Ascending aorta (tissue), 2 donors: ENCODE measurements around the gene CHST14. TPM values are rescaled to one million over a fixed set of nuclear protein-coding genes. Genes with fewer than 3 reads are reported as not detected.

ENCODE experiments used
- DNase-seq, 2 donors: peaks; one replicate each; pipeline ENCODE4 v3.0.0-alpha.2; 2019; ENCODE audit warnings: low spot score in 2 of 2
- H3K27ac ChIP-seq, 2 donors: fragments of 200-600 bp; sonication (generic); one replicate each; pipeline ENCODE4 v1.5.1; 2016 to 2017; ENCODE audit warnings: mild to moderate bottlenecking in 1 of 2
- H3K27me3 ChIP-seq: fragments of 200-600 bp; sonication (generic); one replicate; pipeline ENCODE4 v1.5.1; 2017
- H3K36me3 ChIP-seq, 2 donors: fragments of 200-600 bp; sonication (generic); one replicate each; pipeline ENCODE4 v1.5.1; 2016
- H3K4me1 ChIP-seq, 2 donors: fragments of 200-600 bp; sonication (generic); one replicate each; pipeline ENCODE4 v1.5.1; 2016 to 2017; ENCODE audit warnings: mild to moderate bottlenecking in 1 of 2
- H3K4me3 ChIP-seq, 2 donors: fragments of 200-600 bp; sonication (generic); one replicate each; pipeline ENCODE4 v1.5.1; 2016 to 2017; ENCODE audit warnings: mild to moderate bottlenecking in 1 of 2
- H3K9me3 ChIP-seq, 2 donors: fragments of 200-600 bp; sonication (generic); one replicate each; pipeline ENCODE4 v1.5.1; 2016
- CTCF ChIP-seq, 3 experiments: fragments of 200-600 bp in 2 of 3; fragments of 450-650 bp in 1 of 3; sonication (generic) in 2 of 3; IDR thresholded peaks; one replicate each; pipeline ENCODE4 v1.5.1; 2016 to 2019; ENCODE audit warnings: antibody characterized with exemption in 3 of 3, mild to moderate bottlenecking in 1 of 3, moderate library complexity in 1 of 3
- intact Hi-C: fragments of 100-400 bp; cut with DNase I; formaldehyde crosslinking; loops from one replicate; pipeline ENCODE4 v1.15.1; 2023
- total RNA-seq: library from RNA; depleted of rRNA; stranded (reverse); fragments of >200 nt; gene quantifications from one replicate; pipeline ENCODE4 v1.1.0, GENCODE V29; 2016

CHST14 gene
- total RNA-seq, 1 donor from 2014 or later, result 22.0 TPM

DNA sequence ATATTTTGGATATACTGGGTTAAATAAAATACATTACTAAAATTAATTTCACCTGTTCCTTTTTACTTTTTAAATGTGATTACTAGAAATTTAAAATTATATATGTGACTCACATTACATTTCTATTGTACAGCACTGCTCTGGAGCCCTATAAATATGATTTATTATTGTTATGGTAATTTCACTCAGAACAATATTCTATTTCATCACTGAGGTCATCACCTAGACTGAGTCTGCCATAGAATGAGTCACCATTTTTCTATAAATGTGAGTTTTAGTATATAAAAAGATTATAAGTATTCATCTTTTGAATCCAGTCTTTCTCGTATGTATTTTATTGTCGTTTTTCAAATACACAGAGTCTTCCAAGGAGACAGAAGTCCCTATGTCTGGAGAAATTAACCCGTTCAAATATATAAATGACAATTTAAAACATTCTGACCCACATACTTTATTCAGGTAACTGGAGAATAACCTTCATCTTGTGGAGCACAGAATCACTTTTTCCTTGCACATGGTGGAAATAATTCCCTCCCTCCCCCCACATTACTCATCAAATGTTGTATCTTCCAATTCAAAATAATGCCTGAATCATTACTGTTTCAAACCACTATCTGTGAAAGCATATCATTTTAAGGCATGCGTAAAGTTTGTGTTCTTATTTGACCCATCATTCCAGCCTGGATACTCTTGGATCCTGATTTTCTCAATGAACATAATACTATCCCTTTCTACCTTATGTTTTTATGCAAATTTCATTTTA lies 30.0 kb downstream of the CHST14 start:
- Histone ChIP-seq H3K27ac (no peak overlapping the region), H3K4me1 (no peaks in the 10 kb centered on the region), H3K27me3 (no peaks in the 10 kb centered on the region), H3K4me3 (no peak overlapping the region), H3K9me3 (no peaks in the 10 kb centered on the region), H3K36me3 (no peaks in the 10 kb centered on the region)
- intact Hi-C loops, result no loop called here
- DNase-seq, result no peak
- TF ChIP-seq CTCF (IDR thresholded peaks at IDR 0.05), result no peak

DNA sequence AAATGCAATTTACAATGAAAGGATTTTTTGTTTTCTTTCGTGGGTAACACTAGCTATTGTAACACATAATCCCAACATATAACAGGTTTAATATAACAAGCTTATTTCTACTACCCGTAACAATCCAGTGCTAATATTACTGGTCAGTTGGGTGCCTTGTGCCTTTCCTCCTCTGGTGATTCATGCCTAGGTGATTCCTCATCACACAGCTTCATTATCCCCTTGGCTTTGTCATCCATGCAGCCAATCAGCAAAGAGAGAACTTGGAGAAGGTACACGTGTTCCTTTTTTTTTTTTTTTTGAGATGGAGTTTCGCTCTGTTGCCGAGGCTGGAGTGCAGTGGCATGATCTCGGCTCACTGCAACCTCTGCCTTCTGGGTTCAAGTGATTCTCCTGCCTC lies 30.7 kb downstream of the CHST14 start:
- no peak for DNase-seq
- H3K9me3 ChIP-seq, result no peaks in the 10 kb centered on the region
- peaks cover 0 to under 1% of the 10 kb centered on the region in 2 donors for H3K4me1 ChIP-seq
- intact Hi-C loops, result no loop called here
- H3K27ac ChIP-seq, result no peak overlapping the region
- no peak overlapping the region for H3K4me3 ChIP-seq
- no peak for TF ChIP-seq CTCF (IDR thresholded peaks at IDR 0.05)
- no peaks in the 10 kb centered on the region for H3K27me3 ChIP-seq
- H3K36me3 ChIP-seq, result no peaks in the 10 kb centered on the region

DNA sequence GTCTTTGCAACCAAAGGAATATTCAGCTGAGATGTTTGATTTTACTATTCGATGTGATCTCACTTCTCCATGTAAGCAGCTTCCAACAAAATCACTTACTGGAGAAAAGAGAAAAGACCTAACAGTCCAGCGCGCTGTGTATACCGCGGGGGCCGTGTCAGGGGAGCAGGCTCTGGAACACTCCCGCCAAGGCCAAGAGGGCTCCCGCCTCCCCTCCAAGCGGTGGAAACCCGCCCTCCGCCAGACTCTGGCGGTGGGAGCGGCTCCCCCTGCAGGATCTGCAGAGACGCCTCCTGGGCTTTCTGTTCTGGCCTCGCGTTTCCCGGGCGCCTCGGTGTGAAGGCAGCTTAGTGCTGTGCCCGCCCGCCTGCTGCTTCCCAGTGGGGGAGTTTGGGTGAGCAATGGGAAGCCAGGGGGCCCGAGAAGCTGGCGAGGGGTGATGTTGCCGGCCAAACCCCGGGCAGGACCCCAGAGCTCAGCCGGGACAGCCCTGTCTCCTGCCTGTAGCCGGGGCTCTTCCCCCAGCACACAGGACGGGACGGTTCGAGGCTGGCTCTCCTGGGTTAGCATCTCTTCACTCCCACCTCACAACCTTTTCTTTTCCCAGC lies 36.3 kb downstream of the CHST14 start:
- peak overlapping the region; percentile 48 to 57 for H3K4me3 ChIP-seq
- no peaks in the 10 kb centered on the region for H3K27me3 ChIP-seq
- no peaks in the 10 kb centered on the region for H3K9me3 ChIP-seq
- no peak overlapping the region for H3K27ac ChIP-seq
- peak; percentile 47 to 72 (median 68) for TF ChIP-seq CTCF (IDR thresholded peaks at IDR 0.05)
- intact Hi-C loops, result loop anchor here (5.0 kb wide), 1 partner anchor 65 kb away; the partner anchor contains the start of gene BAHD1
- peaks cover 0 to 11% of the 10 kb centered on the region in 2 donors for H3K4me1 ChIP-seq
- no peaks in the 10 kb centered on the region for H3K36me3 ChIP-seq
- DNase-seq, result peak in 1 of 2 donors; percentile 82

DNA sequence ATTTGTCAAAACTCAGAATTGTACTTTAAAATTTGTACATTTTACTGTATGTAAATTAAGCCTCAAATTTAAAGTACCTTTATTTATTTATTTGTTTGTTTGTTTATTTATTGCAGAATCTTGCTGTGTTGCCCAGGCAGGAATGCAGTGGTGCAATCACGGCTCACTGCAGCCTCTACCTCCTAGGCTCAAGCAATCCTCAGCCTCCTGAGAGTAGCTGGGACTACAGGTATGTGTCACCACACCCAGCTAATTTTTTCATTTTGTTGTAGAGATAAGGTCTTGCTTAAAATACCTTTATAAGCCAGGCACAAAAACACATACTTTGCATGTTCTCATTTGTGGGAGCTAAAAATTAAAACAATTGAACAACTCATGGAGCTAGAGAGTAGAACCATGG lies 37.4 kb downstream of the CHST14 start:
- no peak for DNase-seq
- Histone ChIP-seq H3K9me3 (no peaks in the 10 kb centered on the region), H3K4me1 (peaks cover 0 to 11% of the 10 kb centered on the region in 2 donors), H3K4me3 (no peak overlapping the region), H3K27ac (no peak overlapping the region), H3K27me3 (no peaks in the 10 kb centered on the region), H3K36me3 (no peaks in the 10 kb centered on the region)
- intact Hi-C loops, result loop anchor here (5.0 kb wide), 1 partner anchor 66 kb away; the partner anchor contains the start of gene BAHD1
- TF ChIP-seq CTCF (IDR thresholded peaks at IDR 0.05), result no peak

DNA sequence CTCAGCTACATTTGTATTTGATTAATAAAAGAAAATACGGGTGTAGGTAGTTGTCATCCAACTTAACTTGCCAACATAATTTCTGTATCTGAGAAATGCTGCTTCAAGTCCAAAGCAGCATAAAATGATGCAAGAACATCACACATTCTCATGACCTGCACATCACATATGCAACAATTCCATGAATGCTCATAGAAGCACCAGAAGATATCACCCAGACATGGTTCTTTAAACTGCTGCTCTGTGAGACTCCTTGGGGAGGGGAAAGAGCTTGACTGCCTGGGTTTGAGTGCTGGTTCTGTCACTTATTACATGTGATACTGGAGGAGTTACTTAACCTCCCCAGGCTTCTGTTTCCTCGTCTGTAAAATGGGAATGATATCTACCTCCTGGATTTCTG lies 39.4 kb downstream of the CHST14 start:
- DNase-seq, result no peak
- Histone ChIP-seq H3K36me3 (no peaks in the 10 kb centered on the region), H3K27ac (no peak overlapping the region), H3K4me3 (no peak overlapping the region), H3K27me3 (no peaks in the 10 kb centered on the region), H3K4me1 (peaks cover 0 to 11% of the 10 kb centered on the region in 2 donors), H3K9me3 (no peaks in the 10 kb centered on the region)
- no peak for TF ChIP-seq CTCF (IDR thresholded peaks at IDR 0.05)
- intact Hi-C loops, result no loop called here
